Sigmoid colon (tissue), 4 donors: ENCODE measurements around the gene GFOD2.

ENCODE experiments used
- CTCF ChIP-seq, 4 experiments: fragments of 450-650 bp in 3 of 4; fragments of 200-600 bp in 1 of 4; IDR thresholded peaks; one replicate each; pipeline ENCODE4 v1.5.1; 2016 to 2019; ENCODE audit warnings: antibody characterized with exemption in 4 of 4, mild to moderate bottlenecking in 3 of 4, moderate library complexity in 2 of 4
- EP300 ChIP-seq, 4 donors: sonication (generic); formaldehyde crosslinking; IDR thresholded peaks; one replicate each; pipeline ENCODE4 v1.6.1; 2017; ENCODE audit warnings: antibody characterized with exemption in 4 of 4
- POLR2A ChIP-seq, 2 donors: fragments of 450-650 bp; IDR thresholded peaks; one replicate each; pipeline ENCODE4 v1.6.1; 2016; ENCODE audit warnings: antibody characterized with exemption in 2 of 2, mild to moderate bottlenecking in 2 of 2, moderate library complexity in 2 of 2
- POLR2AphosphoS5 ChIP-seq, 4 donors: sonication (generic); formaldehyde crosslinking; IDR thresholded peaks; one replicate each; pipeline ENCODE4 v1.6.1; 2017; ENCODE audit warnings: antibody characterized with exemption in 4 of 4

GRCh38 chr16:67740391-67740790 lies 21.3 kb upstream of the GFOD2 start:
- no peak for TF ChIP-seq CTCF (IDR thresholded peaks at IDR 0.05)
- TF ChIP-seq EP300 (IDR thresholded peaks at IDR 0.05) = no peak
- no peak for TF ChIP-seq POLR2AphosphoS5 (IDR thresholded peaks at IDR 0.05)
- no peak for TF ChIP-seq POLR2A (IDR thresholded peaks at IDR 0.05)
